ENCODE data around the gene LRP10. TPM values are rescaled to one million over a fixed set of nuclear protein-coding genes. Genes with fewer than 3 reads are reported as not detected.

LRP10 gene
- total RNA-seq, 1 donor from 2014 or later: 11.0 TPM

- Histone ChIP-seq H3K36me3 (ENCODE audit: control insufficient read depth in 3 of 3, insufficient read depth in 3 of 3, low read length in 3 of 3) (peaks cover 18 to 22% (median 18%) of the 10 kb centered on the region in 3 donors), H3K27me3 (ENCODE audit: control insufficient read depth in 3 of 3, insufficient read depth in 3 of 3, low read length in 3 of 3) (no peaks in the 10 kb centered on the region), H3K9me3 (ENCODE audit: control insufficient read depth in 3 of 3, low read length in 3 of 3) (no peaks in the 10 kb centered on the region), H3K4me1 (ENCODE audit: control insufficient read depth in 3 of 3, insufficient read depth in 3 of 3, low read length in 3 of 3) (peaks cover 3 to 11% (median 3%) of the 10 kb centered on the region in 3 donors), H3K27ac (ENCODE audit: low read depth, low read length) (no peak overlapping the region), H3K4me3 (ENCODE audit: low read length in 3 of 3) (no peak overlapping the region), H3K9ac (ENCODE audit: low read depth in 1 of 3, low read length in 3 of 3) (no peak overlapping the region)
Measured at GRCh38 chr14:22897357-22897756, 25.8 kb downstream of the LRP10 start.

- Histone ChIP-seq H3K27ac (ENCODE audit: low read depth, low read length) (no peak overlapping the region), H3K36me3 (ENCODE audit: control insufficient read depth in 3 of 3, insufficient read depth in 3 of 3, low read length in 3 of 3) (peaks cover 25 to 30% (median 27%) of the 10 kb centered on the region in 3 donors), H3K9ac (ENCODE audit: low read depth in 1 of 3, low read length in 3 of 3) (no peak overlapping the region), H3K4me3 (ENCODE audit: low read length in 3 of 3) (no peak overlapping the region), H3K4me1 (ENCODE audit: control insufficient read depth in 3 of 3, insufficient read depth in 3 of 3, low read length in 3 of 3) (peaks cover 3 to 11% (median 3%) of the 10 kb centered on the region in 3 donors), H3K27me3 (ENCODE audit: control insufficient read depth in 3 of 3, insufficient read depth in 3 of 3, low read length in 3 of 3) (no peaks in the 10 kb centered on the region), H3K9me3 (ENCODE audit: control insufficient read depth in 3 of 3, low read length in 3 of 3) (no peaks in the 10 kb centered on the region)
Measured at GRCh38 chr14:22898302-22899090, 27.0 kb downstream of the LRP10 start.

- H3K4me1 ChIP-seq (ENCODE audit: control insufficient read depth in 3 of 3, insufficient read depth in 3 of 3, low read length in 3 of 3): peaks cover 3 to 11% (median 3%) of the 10 kb centered on the region in 3 donors
- H3K36me3 ChIP-seq (ENCODE audit: control insufficient read depth in 3 of 3, insufficient read depth in 3 of 3, low read length in 3 of 3): peaks cover 42 to 45% (median 44%) of the 10 kb centered on the region in 3 donors
- H3K9ac ChIP-seq (ENCODE audit: low read depth in 1 of 3, low read length in 3 of 3): no peak overlapping the region
- no peaks in the 10 kb centered on the region for H3K9me3 ChIP-seq (ENCODE audit: control insufficient read depth in 3 of 3, low read length in 3 of 3)
- H3K4me3 ChIP-seq (ENCODE audit: low read length in 3 of 3): no peak overlapping the region
- no peak overlapping the region for H3K27ac ChIP-seq (ENCODE audit: low read depth, low read length)
- no peaks in the 10 kb centered on the region for H3K27me3 ChIP-seq (ENCODE audit: control insufficient read depth in 3 of 3, insufficient read depth in 3 of 3, low read length in 3 of 3)
Measured at GRCh38 chr14:22900081-22900799, 28.7 kb downstream of the LRP10 start.

- Histone ChIP-seq H3K9me3 (ENCODE audit: control insufficient read depth in 3 of 3, low read length in 3 of 3) (no peaks in the 10 kb centered on the region), H3K36me3 (ENCODE audit: control insufficient read depth in 3 of 3, insufficient read depth in 3 of 3, low read length in 3 of 3) (peaks cover 55 to 60% (median 59%) of the 10 kb centered on the region in 3 donors), H3K4me3 (ENCODE audit: low read length in 3 of 3) (no peak overlapping the region), H3K4me1 (ENCODE audit: control insufficient read depth in 3 of 3, insufficient read depth in 3 of 3, low read length in 3 of 3) (peaks cover 0 to 11% (median 0%) of the 10 kb centered on the region in 3 donors), H3K27ac (ENCODE audit: low read depth, low read length) (no peak overlapping the region), H3K27me3 (ENCODE audit: control insufficient read depth in 3 of 3, insufficient read depth in 3 of 3, low read length in 3 of 3) (no peaks in the 10 kb centered on the region), H3K9ac (ENCODE audit: low read depth in 1 of 3, low read length in 3 of 3) (no peak overlapping the region)
Measured at GRCh38 chr14:22901799-22902198, 30.3 kb downstream of the LRP10 start.

- H3K9me3 ChIP-seq (ENCODE audit: control insufficient read depth in 3 of 3, low read length in 3 of 3): no peaks in the 10 kb centered on the region
- H3K4me3 ChIP-seq (ENCODE audit: low read length in 3 of 3): no peak overlapping the region
- H3K27ac ChIP-seq (ENCODE audit: low read depth, low read length): no peak overlapping the region
- H3K9ac ChIP-seq (ENCODE audit: low read depth in 1 of 3, low read length in 3 of 3): no peak overlapping the region
- peaks cover 60 to 75% (median 68%) of the 10 kb centered on the region in 3 donors for H3K36me3 ChIP-seq (ENCODE audit: control insufficient read depth in 3 of 3, insufficient read depth in 3 of 3, low read length in 3 of 3)
- no peaks in the 10 kb centered on the region for H3K27me3 ChIP-seq (ENCODE audit: control insufficient read depth in 3 of 3, insufficient read depth in 3 of 3, low read length in 3 of 3)
- peaks cover 0 to 2% (median 0%) of the 10 kb centered on the region in 3 donors for H3K4me1 ChIP-seq (ENCODE audit: control insufficient read depth in 3 of 3, insufficient read depth in 3 of 3, low read length in 3 of 3)
Measured at GRCh38 chr14:22903742-22904087, 32.2 kb downstream of the LRP10 start.

GRCh38 chr14:22905627-22906026 lies 34.1 kb downstream of the LRP10 start:
- H3K9ac ChIP-seq (ENCODE audit: low read depth in 1 of 3, low read length in 3 of 3): no peak overlapping the region
- H3K27ac ChIP-seq (ENCODE audit: low read depth, low read length): no peak overlapping the region
- no peaks in the 10 kb centered on the region for H3K4me1 ChIP-seq (ENCODE audit: control insufficient read depth in 3 of 3, insufficient read depth in 3 of 3, low read length in 3 of 3)
- no peak overlapping the region for H3K4me3 ChIP-seq (ENCODE audit: low read length in 3 of 3)
- H3K27me3 ChIP-seq (ENCODE audit: control insufficient read depth in 3 of 3, insufficient read depth in 3 of 3, low read length in 3 of 3): no peaks in the 10 kb centered on the region
- H3K9me3 ChIP-seq (ENCODE audit: control insufficient read depth in 3 of 3, low read length in 3 of 3): no peaks in the 10 kb centered on the region
- peaks cover 68 to 78% (median 74%) of the 10 kb centered on the region in 3 donors for H3K36me3 ChIP-seq (ENCODE audit: control insufficient read depth in 3 of 3, insufficient read depth in 3 of 3, low read length in 3 of 3)

- Histone ChIP-seq H3K27ac (ENCODE audit: low read depth, low read length) (no peak overlapping the region), H3K9me3 (ENCODE audit: control insufficient read depth in 3 of 3, low read length in 3 of 3) (no peaks in the 10 kb centered on the region), H3K4me1 (ENCODE audit: control insufficient read depth in 3 of 3, insufficient read depth in 3 of 3, low read length in 3 of 3) (no peaks in the 10 kb centered on the region), H3K27me3 (ENCODE audit: control insufficient read depth in 3 of 3, insufficient read depth in 3 of 3, low read length in 3 of 3) (no peaks in the 10 kb centered on the region), H3K36me3 (ENCODE audit: control insufficient read depth in 3 of 3, insufficient read depth in 3 of 3, low read length in 3 of 3) (peaks cover 64 to 76% (median 70%) of the 10 kb centered on the region in 3 donors), H3K9ac (ENCODE audit: low read depth in 1 of 3, low read length in 3 of 3) (no peak overlapping the region), H3K4me3 (ENCODE audit: low read length in 3 of 3) (no peak overlapping the region)
Measured at GRCh38 chr14:22906073-22906472, 34.5 kb downstream of the LRP10 start.

GRCh38 chr14:22907429-22907828 lies 35.9 kb downstream of the LRP10 start:
- no peak overlapping the region for H3K27ac ChIP-seq (ENCODE audit: low read depth, low read length)
- H3K4me1 ChIP-seq (ENCODE audit: control insufficient read depth in 3 of 3, insufficient read depth in 3 of 3, low read length in 3 of 3): no peaks in the 10 kb centered on the region
- peaks cover 50 to 65% (median 56%) of the 10 kb centered on the region in 3 donors for H3K36me3 ChIP-seq (ENCODE audit: control insufficient read depth in 3 of 3, insufficient read depth in 3 of 3, low read length in 3 of 3)
- H3K9me3 ChIP-seq (ENCODE audit: control insufficient read depth in 3 of 3, low read length in 3 of 3): no peaks in the 10 kb centered on the region
- H3K9ac ChIP-seq (ENCODE audit: low read depth in 1 of 3, low read length in 3 of 3): no peak overlapping the region
- H3K4me3 ChIP-seq (ENCODE audit: low read length in 3 of 3): no peak overlapping the region
- H3K27me3 ChIP-seq (ENCODE audit: control insufficient read depth in 3 of 3, insufficient read depth in 3 of 3, low read length in 3 of 3): no peaks in the 10 kb centered on the region

- no peaks in the 10 kb centered on the region for H3K9me3 ChIP-seq (ENCODE audit: control insufficient read depth in 3 of 3, low read length in 3 of 3)
- peaks cover 43 to 57% (median 48%) of the 10 kb centered on the region in 3 donors for H3K36me3 ChIP-seq (ENCODE audit: control insufficient read depth in 3 of 3, insufficient read depth in 3 of 3, low read length in 3 of 3)
- no peak overlapping the region for H3K9ac ChIP-seq (ENCODE audit: low read depth in 1 of 3, low read length in 3 of 3)
- no peak overlapping the region for H3K27ac ChIP-seq (ENCODE audit: low read depth, low read length)
- no peak overlapping the region for H3K4me3 ChIP-seq (ENCODE audit: low read length in 3 of 3)
- H3K4me1 ChIP-seq (ENCODE audit: control insufficient read depth in 3 of 3, insufficient read depth in 3 of 3, low read length in 3 of 3): no peaks in the 10 kb centered on the region
- H3K27me3 ChIP-seq (ENCODE audit: control insufficient read depth in 3 of 3, insufficient read depth in 3 of 3, low read length in 3 of 3): no peaks in the 10 kb centered on the region
Measured at GRCh38 chr14:22908601-22909000, 37.1 kb downstream of the LRP10 start.

GRCh38 chr14:22910916-22911315 lies 39.4 kb downstream of the LRP10 start:
- Histone ChIP-seq H3K4me1 (ENCODE audit: control insufficient read depth in 3 of 3, insufficient read depth in 3 of 3, low read length in 3 of 3) (peaks cover 0 to 2% (median 1%) of the 10 kb centered on the region in 3 donors), H3K36me3 (ENCODE audit: control insufficient read depth in 3 of 3, insufficient read depth in 3 of 3, low read length in 3 of 3) (peaks cover 19 to 36% (median 28%) of the 10 kb centered on the region in 3 donors), H3K9me3 (ENCODE audit: control insufficient read depth in 3 of 3, low read length in 3 of 3) (no peaks in the 10 kb centered on the region), H3K27me3 (ENCODE audit: control insufficient read depth in 3 of 3, insufficient read depth in 3 of 3, low read length in 3 of 3) (no peaks in the 10 kb centered on the region), H3K9ac (ENCODE audit: low read depth in 1 of 3, low read length in 3 of 3) (no peak overlapping the region), H3K4me3 (ENCODE audit: low read length in 3 of 3) (no peak overlapping the region), H3K27ac (ENCODE audit: low read depth, low read length) (no peak overlapping the region)

Measured in skeletal muscle tissue (tissue), 4 donors.